Heart right ventricle (tissue), 16 donors: ENCODE data around the gene LRRTM1. TPM values are rescaled to one million over a fixed set of nuclear protein-coding genes. Genes with fewer than 3 reads are reported as not detected.

ENCODE experiments used
- ATAC-seq, 8 donors: fragments of 200-7000 bp; cut with Tn5 transposase; one replicate each; pipeline ENCODE4 v1.9.1; 2020; ENCODE audit warnings: mild to moderate bottlenecking in 8 of 8, moderate library complexity in 8 of 8, moderate number of reproducible peaks in 1 of 8
- DNase-seq, 2 donors: peaks; one replicate each; pipeline ENCODE4 v3.0.0-alpha.2; 2020
- H3K27ac ChIP-seq, 10 donors: fragments of 200-600 bp; sonication (generic) in 2 of 10; one replicate each; pipeline versions ENCODE4 v1.5.0 to v1.8.0; 2020 to 2022; ENCODE audit warnings: mild to moderate bottlenecking in 3 of 10
- H3K27me3 ChIP-seq, 7 donors: fragments of 200-600 bp; one replicate each; pipeline ENCODE4 v1.8.0; 2021 to 2022; ENCODE audit warnings: mild to moderate bottlenecking in 2 of 7
- H3K36me3 ChIP-seq, 9 donors: fragments of 200-600 bp; sonication (generic) in 1 of 9; one replicate each; pipeline versions ENCODE4 v1.5.0 to v1.8.0; 2020 to 2022; ENCODE audit warnings: mild to moderate bottlenecking in 2 of 9
- H3K4me1 ChIP-seq, 9 donors: fragments of 200-600 bp; sonication (generic) in 1 of 9; one replicate each; pipeline versions ENCODE4 v1.5.0 to v1.8.0; 2020 to 2022; ENCODE audit warnings: mild to moderate bottlenecking in 4 of 9
- H3K4me3 ChIP-seq, 10 donors: fragments of 200-600 bp; sonication (generic) in 2 of 10; one replicate each; pipeline versions ENCODE4 v1.5.0 to v1.8.0; 2020 to 2022; ENCODE audit warnings: mild to moderate bottlenecking in 7 of 10, moderate library complexity in 2 of 10
- H3K9me3 ChIP-seq, 11 donors: fragments of 200-600 bp in 10 of 11; sonication (generic) in 2 of 11; one replicate each; pipeline versions ENCODE4 v1.5.0 to v1.8.0; 2013 to 2022; ENCODE audit warnings: mild to moderate bottlenecking in 2 of 11, control low read depth in 1 of 11, moderate library complexity in 1 of 11
- WGBS, 2 donors: extraction: QIAGEN DNeasy Blood & Tissue Kit; methylation state at CpG; one replicate each; pipeline ENCODE4 v1.1.7; 2013; ENCODE audit warnings: inconsistent platforms in 1 of 2; 5-methylcytosine and 5-hydroxymethylcytosine counted together
- intact Hi-C, 10 donors: fragments of 100-400 bp; cut with DNase I; formaldehyde crosslinking; loops; one replicate each; pipeline versions ENCODE4 v1.11.1 to v1.14.2; 2022
- polyA plus RNA-seq, 2 donors: library from polyadenylated mRNA; stranded (reverse); fragments of 200-250 nt; gene quantifications; one replicate each; pipeline ENCODE4 v1.2.3, GENCODE V29; 2013
- total RNA-seq, 10 donors: library from RNA; stranded (reverse); fragmentation: NEBNext Ultra II Directional in 3 of 10; extraction: Animal tissue kit (Norgen Biotek cat#: 25700) in 3 of 10; gene quantifications; one replicate each; pipeline versions ENCODE4 v1.2.1 to v1.2.4, GENCODE V29; 2021 to 2023
- TF ChIP-seq, protein P1 (sequence below), 9 donors: fragments of 200-600 bp; sonication (generic) in 2 of 9; IDR thresholded peaks; one replicate each; pipeline versions ENCODE4 v1.5.0 to v1.8.0; 2021 to 2022; ENCODE audit warnings: antibody characterized with exemption in 9 of 9, mild to moderate bottlenecking in 5 of 9, moderate library complexity in 1 of 9
- donor health status: Arrhythmogenic right ventricular cardiomyopathy.
- donor health status: ischemic (EF 13 %, LVEDD 7.1; RV severe dilation, severe dysfunction).
- donor health status: healthy with polysubstance abuse.
- donor health status: DM: no; HTN: yes; CAD: no.
- donor health status: DM: no; HTN: no; CAD: no.
- donor health status: ischemic (EF 25% LVEDD 6.9; RV normal size, moderate dysfunction).
- donor health status: ischemic (EF 25% LVEDD 5.7; RV mildly dilated, moderate dysfunction).
- donor health status: healthy.
- donor health status: DM: yes; HTN: yes; CAD: no.
- donor health status: Ischemic cardiomyopathy.
- donor health status: ischemic (EF 35%, LVEDD 5.7; RV mildly dilated, moderate dysfunction).
- donor health status: nonischemic (EF 11% LVEDD 7.7; RV severe dilation, severe dysfunction).
- donor health status: DM: yes; HTN: yes; CAD: no.
- donor health status: PGD.
- donor health status: ischemic (EF 29% LVEDD 5.4; RV normal size, mild dysfunction).
- donor health status: nonischemic (EF 23%, LVEDD 6.1; RV moderate dilation, normal function).

Gene LRRTM1
- total and polyA plus RNA-seq, 12 donors, result 0.18 to 0.71 (median 0.38) TPM; not detected in 2

DNA sequence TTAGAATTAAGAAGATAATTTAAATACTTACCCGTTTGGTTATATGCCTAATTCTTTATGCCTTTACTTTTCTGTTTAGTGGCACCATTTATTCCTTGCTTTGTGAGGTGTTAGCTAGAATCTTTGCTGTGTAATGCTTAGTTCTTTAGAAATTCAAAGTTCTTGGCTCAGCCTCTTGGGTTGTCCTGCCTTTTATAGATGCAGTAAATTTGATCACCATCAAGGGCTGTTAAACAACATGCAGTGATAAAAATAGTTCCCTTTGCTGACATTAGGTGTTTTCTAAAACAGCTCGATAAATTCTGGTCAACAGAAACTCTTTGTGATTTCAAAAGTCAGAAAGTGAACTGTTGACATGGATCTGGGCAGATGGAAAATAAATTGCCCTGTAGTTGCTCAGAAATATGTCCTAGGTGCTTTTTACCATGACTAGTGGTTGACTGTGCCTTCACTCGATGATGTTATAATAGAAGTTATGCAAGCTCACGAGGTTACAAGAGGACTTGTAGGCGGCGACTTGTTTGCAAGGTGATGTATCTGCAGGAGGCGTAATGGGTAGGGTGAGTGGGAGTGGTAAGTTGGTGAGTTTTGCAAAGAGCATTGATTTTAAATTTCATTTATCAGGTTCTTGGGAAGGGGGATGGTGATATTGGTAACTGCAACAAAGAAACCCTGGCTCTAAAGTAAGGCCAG is 52.1 kb downstream of the LRRTM1 start:
- TF ChIP-seq, protein P1, sequence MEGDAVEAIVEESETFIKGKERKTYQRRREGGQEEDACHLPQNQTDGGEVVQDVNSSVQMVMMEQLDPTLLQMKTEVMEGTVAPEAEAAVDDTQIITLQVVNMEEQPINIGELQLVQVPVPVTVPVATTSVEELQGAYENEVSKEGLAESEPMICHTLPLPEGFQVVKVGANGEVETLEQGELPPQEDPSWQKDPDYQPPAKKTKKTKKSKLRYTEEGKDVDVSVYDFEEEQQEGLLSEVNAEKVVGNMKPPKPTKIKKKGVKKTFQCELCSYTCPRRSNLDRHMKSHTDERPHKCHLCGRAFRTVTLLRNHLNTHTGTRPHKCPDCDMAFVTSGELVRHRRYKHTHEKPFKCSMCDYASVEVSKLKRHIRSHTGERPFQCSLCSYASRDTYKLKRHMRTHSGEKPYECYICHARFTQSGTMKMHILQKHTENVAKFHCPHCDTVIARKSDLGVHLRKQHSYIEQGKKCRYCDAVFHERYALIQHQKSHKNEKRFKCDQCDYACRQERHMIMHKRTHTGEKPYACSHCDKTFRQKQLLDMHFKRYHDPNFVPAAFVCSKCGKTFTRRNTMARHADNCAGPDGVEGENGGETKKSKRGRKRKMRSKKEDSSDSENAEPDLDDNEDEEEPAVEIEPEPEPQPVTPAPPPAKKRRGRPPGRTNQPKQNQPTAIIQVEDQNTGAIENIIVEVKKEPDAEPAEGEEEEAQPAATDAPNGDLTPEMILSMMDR (IDR thresholded peaks at IDR 0.05), result no peak
- H3K36me3 ChIP-seq, result no peaks in the 10 kb centered on the region
- intact Hi-C loops, result no loop called here
- 88 to 89% methylated on average over 7 of the region's 7 CpGs for WGBS, 2 donors
- DNase-seq (no peak), ATAC-seq (no peak)
- no peak overlapping the region for H3K27ac ChIP-seq
- peaks cover 0 to 7% (median 0%) of the 10 kb centered on the region in 9 donors for H3K4me1 ChIP-seq
- no peak overlapping the region for H3K4me3 ChIP-seq
- H3K9me3 ChIP-seq, result no peaks in the 10 kb centered on the region
- H3K27me3 ChIP-seq, result no peaks in the 10 kb centered on the region
